Smooth muscle cell of the umbilical artery (primary cell): ENCODE results near the gene TYRO3. TPM values are rescaled to one million over a fixed set of nuclear protein-coding genes. Genes with fewer than 3 reads are reported as not detected.

ENCODE experiments used
- total RNA-seq: library from RNA; depleted of rRNA; stranded (reverse); fragments of >200 nt; gene quantifications from 2 replicates; pipeline ENCODE4 v1.2.3, GENCODE V29; 2014

Gene TYRO3
- total RNA-seq = 4.2 and 9.6 TPM in 2 replicates

GRCh38 chr15:41558400-41559238 lies at the start of gene TYRO3:
Gene TYRO3 (plus strand): TSS chr15:41559212. CDS start chr15:41559258, 46 bp downstream.

GRCh38 chr15:41513506-41514227 lies 45.3 kb upstream of the TYRO3 start, which contains the start of gene LTK:
Gene LTK (minus strand): TSS chr15:41513827. CDS start chr15:41513709, 118 bp downstream.

Other genes with a start within 250 kb of the TYRO3 start
- gene OIP5, start 226.6 kb upstream of the TYRO3 start, total RNA-seq = 0.59 and 2.1 TPM in 2 replicates
- gene NUSAP1, start 226.3 kb upstream of the TYRO3 start, total RNA-seq = 4.5 and 40.2 TPM in 2 replicates
- gene NDUFAF1, start 156.7 kb upstream of the TYRO3 start, total RNA-seq = 27.6 and 31.8 TPM in 2 replicates
- 16.3 and 20.9 TPM in 2 replicates for gene RTF1, start 142.1 kb upstream of the TYRO3 start, total RNA-seq
- 0.59 and 1.8 TPM in 2 replicates for gene ITPKA, start 65.3 kb upstream of the TYRO3 start, total RNA-seq
- gene LTK, start 45.4 kb upstream of the TYRO3 start, total RNA-seq = under 0.01 and 0.18 TPM in 2 replicates
- 19.0 and 75.9 TPM in 2 replicates for gene RPAP1, start 15.0 kb upstream of the TYRO3 start, total RNA-seq
- gene MGA, start 101.2 kb downstream of the TYRO3 start, total RNA-seq = 37.1 and 55.8 TPM in 2 replicates
- gene MAPKBP1, start 215.3 kb downstream of the TYRO3 start, total RNA-seq = 27.3 and 30.5 TPM in 2 replicates